Left lung (tissue), 10 donors: ENCODE data around the gene EVI5. TPM values are rescaled to one million over a fixed set of nuclear protein-coding genes. Genes with fewer than 3 reads are reported as not detected.

Source experiments
- ATAC-seq: fragments of 200-7000 bp; cut with Tn5 transposase; one replicate; pipeline ENCODE4 v1.9.1; 2020; ENCODE audit warnings: moderate library complexity
- DNase-seq, 4 donors: peaks; one replicate each; pipeline ENCODE4 v3.0.0-alpha.2; 2013 to 2020
- H3K27ac ChIP-seq, 2 donors: fragments of 200-600 bp; sonication (generic) in 1 of 2; one replicate each; pipeline versions ENCODE4 v1.5.0 to v1.8.0; 2020 to 2021
- H3K27me3 ChIP-seq, 2 donors: fragments of 200-600 bp; sonication (generic) in 1 of 2; one replicate each; pipeline versions ENCODE4 v1.5.0 to v1.8.0; 2020 to 2021
- H3K36me3 ChIP-seq, 2 donors: fragments of 200-600 bp; sonication (generic) in 1 of 2; one replicate each; pipeline versions ENCODE4 v1.5.0 to v1.8.0; 2020 to 2021
- H3K4me1 ChIP-seq, 2 donors: fragments of 200-600 bp; one replicate each; pipeline ENCODE4 v1.8.0; 2021
- H3K4me3 ChIP-seq, 2 donors: fragments of 200-600 bp; sonication (generic) in 1 of 2; one replicate each; pipeline versions ENCODE4 v1.5.0 to v1.8.0; 2020 to 2021; ENCODE audit warnings: mild to moderate bottlenecking in 1 of 2
- H3K9me3 ChIP-seq, 2 donors: fragments of 200-600 bp; sonication (generic) in 1 of 2; one replicate each; pipeline versions ENCODE4 v1.5.0 to v1.8.0; 2020 to 2021
- intact Hi-C, 2 donors: fragments of 100-400 bp; cut with DNase I; formaldehyde crosslinking; loops; one replicate each; pipeline versions ENCODE4 v1.11.2 to v1.14.2; 2022
- polyA plus RNA-seq, 6 donors: library from polyadenylated mRNA; unstranded; fragments of 120-200 nt; gene quantifications; one replicate each; pipeline ENCODE4 v1.2.1, GENCODE V29; 2013; ENCODE audit not compliant: insufficient read length in 6 of 6
- total RNA-seq, 2 donors: library from RNA; stranded (reverse); fragmentation: NEBNext Ultra II Directional; extraction: Animal tissue kit (Norgen Biotek cat#: 25700); gene quantifications; one replicate each; pipeline ENCODE4 v1.2.1, GENCODE V29; 2021
- TF ChIP-seq, protein P1 (sequence below), 2 donors: fragments of 200-600 bp; sonication (generic) in 1 of 2; IDR thresholded peaks; one replicate each; pipeline versions ENCODE4 v1.5.0 to v1.8.0; 2021; ENCODE audit warnings: antibody characterized with exemption in 2 of 2
- donor health status: DM: no; HTN: yes; CAD: no.
- donor health status: DM: no; HTN: no; CAD: no.

Gene EVI5
- total and polyA plus RNA-seq, 8 donors, result 17.5 to 49.7 (median 22.4) TPM

DNA sequence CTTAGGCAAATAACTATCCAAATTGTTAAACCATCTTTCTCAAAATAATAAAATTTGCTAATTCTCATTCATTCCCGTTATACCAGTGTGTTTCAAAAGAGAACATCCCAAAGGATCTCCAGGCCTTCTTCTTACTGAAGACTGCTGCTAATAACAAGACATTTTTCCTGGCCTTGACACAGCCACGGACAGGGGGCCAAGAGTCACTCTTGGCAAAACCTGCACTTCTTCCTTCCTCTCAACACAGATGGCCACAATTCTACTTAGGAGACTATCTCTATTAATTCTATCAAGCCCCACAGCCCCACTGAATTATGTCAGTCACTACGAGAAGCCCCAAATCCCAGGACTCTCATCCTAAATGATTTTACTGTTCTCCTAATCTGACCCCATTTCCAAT, 86.0 kb downstream of the EVI5 start:
- H3K27ac ChIP-seq, result no peak overlapping the region
- no peak for DNase-seq
- no peak for ATAC-seq
- H3K9me3 ChIP-seq, result no peaks in the 10 kb centered on the region
- no peaks in the 10 kb centered on the region for H3K27me3 ChIP-seq
- intact Hi-C loops, result no loop called here
- no peaks in the 10 kb centered on the region for H3K4me1 ChIP-seq
- H3K4me3 ChIP-seq, result no peak overlapping the region
- peaks cover 0 to 24% of the 10 kb centered on the region in 2 donors for H3K36me3 ChIP-seq
- TF ChIP-seq, protein P1, sequence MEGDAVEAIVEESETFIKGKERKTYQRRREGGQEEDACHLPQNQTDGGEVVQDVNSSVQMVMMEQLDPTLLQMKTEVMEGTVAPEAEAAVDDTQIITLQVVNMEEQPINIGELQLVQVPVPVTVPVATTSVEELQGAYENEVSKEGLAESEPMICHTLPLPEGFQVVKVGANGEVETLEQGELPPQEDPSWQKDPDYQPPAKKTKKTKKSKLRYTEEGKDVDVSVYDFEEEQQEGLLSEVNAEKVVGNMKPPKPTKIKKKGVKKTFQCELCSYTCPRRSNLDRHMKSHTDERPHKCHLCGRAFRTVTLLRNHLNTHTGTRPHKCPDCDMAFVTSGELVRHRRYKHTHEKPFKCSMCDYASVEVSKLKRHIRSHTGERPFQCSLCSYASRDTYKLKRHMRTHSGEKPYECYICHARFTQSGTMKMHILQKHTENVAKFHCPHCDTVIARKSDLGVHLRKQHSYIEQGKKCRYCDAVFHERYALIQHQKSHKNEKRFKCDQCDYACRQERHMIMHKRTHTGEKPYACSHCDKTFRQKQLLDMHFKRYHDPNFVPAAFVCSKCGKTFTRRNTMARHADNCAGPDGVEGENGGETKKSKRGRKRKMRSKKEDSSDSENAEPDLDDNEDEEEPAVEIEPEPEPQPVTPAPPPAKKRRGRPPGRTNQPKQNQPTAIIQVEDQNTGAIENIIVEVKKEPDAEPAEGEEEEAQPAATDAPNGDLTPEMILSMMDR (IDR thresholded peaks at IDR 0.05), result no peak

DNA sequence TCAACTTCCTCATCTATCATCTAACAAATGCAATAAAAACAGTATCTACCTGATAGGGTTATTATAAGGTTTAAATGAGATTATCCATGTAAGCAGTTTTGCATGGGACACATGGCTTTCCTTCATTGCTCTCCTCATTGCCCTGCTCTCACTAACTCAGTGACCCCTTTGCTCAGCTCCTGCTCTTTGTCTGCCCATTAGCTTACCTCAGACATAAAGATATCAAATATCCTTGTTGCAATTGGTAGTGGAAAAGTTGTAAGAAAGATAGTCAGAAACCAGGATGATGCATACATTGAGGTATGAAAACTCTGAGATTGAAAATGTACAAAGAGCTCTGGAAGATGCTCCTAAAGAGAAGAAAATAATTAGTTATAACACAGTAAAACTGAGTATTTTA, 89.8 kb downstream of the EVI5 start:
- H3K27me3 ChIP-seq, result no peaks in the 10 kb centered on the region
- H3K4me1 ChIP-seq, result no peaks in the 10 kb centered on the region
- ATAC-seq, result no peak
- H3K36me3 ChIP-seq, result peaks cover 0 to 40% of the 10 kb centered on the region in 2 donors
- no peaks in the 10 kb centered on the region for H3K9me3 ChIP-seq
- intact Hi-C loops, result no loop called here
- DNase-seq, result no peak
- H3K27ac ChIP-seq, result no peak overlapping the region
- no peak overlapping the region for H3K4me3 ChIP-seq
- TF ChIP-seq, protein P1 (IDR thresholded peaks at IDR 0.05), result no peak

DNA sequence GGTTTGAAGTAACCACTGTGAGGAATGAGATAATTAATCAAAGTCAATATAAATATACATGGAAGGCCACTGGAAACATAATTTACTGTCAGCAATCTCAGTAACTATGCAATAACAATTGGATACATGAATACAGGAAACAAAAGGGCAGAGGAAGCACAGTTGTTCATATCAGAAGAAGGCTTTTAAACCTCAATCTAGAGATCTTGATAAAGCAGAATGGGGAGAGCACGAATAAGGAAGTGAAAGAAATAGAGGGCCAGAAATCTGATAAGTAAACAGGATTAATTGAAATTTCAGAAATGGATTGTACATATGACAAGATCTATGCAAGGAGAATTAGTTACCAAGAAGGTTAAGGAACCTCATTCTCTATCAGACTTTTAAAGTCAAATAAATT, 93.0 kb downstream of the EVI5 start:
- H3K4me1 ChIP-seq, result no peaks in the 10 kb centered on the region
- H3K9me3 ChIP-seq, result peaks cover 0 to 5% of the 10 kb centered on the region in 2 donors
- intact Hi-C loops, result no loop called here
- peaks cover 0 to 51% of the 10 kb centered on the region in 2 donors for H3K36me3 ChIP-seq
- no peak for ATAC-seq
- H3K27ac ChIP-seq, result no peak overlapping the region
- TF ChIP-seq, protein P1 (IDR thresholded peaks at IDR 0.05), result no peak
- no peak for DNase-seq
- H3K4me3 ChIP-seq, result no peak overlapping the region
- H3K27me3 ChIP-seq, result no peaks in the 10 kb centered on the region

DNA sequence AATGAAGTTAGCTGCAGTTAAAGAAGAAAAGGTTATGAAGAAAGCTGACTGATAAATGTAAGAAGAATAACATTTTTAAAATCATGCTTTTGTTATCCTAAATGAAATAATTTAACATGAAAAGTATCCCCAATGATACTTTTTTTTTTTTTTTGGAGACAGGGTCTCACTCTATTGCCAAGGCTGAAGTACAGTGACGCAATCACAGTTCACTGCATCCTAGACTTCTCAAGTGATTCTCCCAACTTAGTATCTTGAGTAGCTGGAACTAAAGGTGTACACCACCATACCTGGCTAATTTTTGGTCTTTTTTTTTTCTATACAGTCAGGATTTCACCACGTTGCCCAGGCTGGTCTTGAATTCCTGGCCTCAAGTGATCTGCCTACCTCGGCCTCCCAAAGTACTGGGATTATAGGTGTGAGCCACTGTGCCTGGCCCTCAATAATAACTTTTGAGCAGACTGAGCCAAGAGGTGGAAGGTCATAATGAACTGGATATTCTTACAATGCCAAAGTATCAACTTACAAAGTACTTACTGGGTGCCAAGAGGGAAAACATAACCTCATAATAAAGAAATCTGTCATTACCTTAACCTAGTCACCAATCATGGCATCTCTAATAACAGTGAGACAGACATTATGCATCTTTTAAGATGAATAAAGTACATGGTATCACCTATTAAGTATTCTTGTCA, 94.5 kb downstream of the EVI5 start:
- ATAC-seq (no peak), DNase-seq (no peak)
- no peak overlapping the region for H3K27ac ChIP-seq
- no peaks in the 10 kb centered on the region for H3K27me3 ChIP-seq
- intact Hi-C loops, result no loop called here
- TF ChIP-seq, protein P1 (IDR thresholded peaks at IDR 0.05), result no peak
- H3K4me3 ChIP-seq, result no peak overlapping the region
- no peaks in the 10 kb centered on the region for H3K4me1 ChIP-seq
- peaks cover 0 to 5% of the 10 kb centered on the region in 2 donors for H3K9me3 ChIP-seq
- H3K36me3 ChIP-seq, result peaks cover 0 to 51% of the 10 kb centered on the region in 2 donors

DNA sequence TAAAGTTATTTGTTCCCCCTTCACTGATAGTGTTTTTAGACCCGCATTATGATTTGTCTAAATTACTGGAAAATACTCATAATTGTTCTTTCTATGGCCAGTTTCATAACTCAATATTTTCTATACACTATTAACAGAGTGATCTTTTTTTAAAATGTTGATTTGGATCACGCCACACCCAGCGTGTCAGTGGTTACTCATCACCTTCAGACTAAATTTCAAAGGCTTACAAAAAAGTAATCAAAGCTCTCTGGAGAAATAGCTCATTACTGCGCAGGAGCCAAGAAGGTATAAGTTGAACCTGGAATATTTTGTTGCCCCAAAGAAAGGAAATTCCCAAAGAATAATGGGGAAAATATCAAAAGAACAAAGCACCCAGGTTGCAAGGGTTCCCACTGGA, 104.9 kb downstream of the EVI5 start:
- ATAC-seq (no peak), DNase-seq (no peak)
- H3K4me1 ChIP-seq, result no peaks in the 10 kb centered on the region
- H3K27me3 ChIP-seq, result no peaks in the 10 kb centered on the region
- intact Hi-C loops, result no loop called here
- TF ChIP-seq, protein P1 (IDR thresholded peaks at IDR 0.05), result no peak
- no peak overlapping the region for H3K27ac ChIP-seq
- no peaks in the 10 kb centered on the region for H3K9me3 ChIP-seq
- no peak overlapping the region for H3K4me3 ChIP-seq
- H3K36me3 ChIP-seq, result peaks cover 0 to 20% of the 10 kb centered on the region in 2 donors
